IMR-90 (cell line): ENCODE data around the gene MOV10L1.

Source experiments
- CEBPB ChIP-seq: IDR thresholded peaks from 2 replicates; pipeline ENCODE4 v1.6.1; 2012; ENCODE audit warnings: low read depth, low read length, improper control_type of control experiment
- CTCF ChIP-seq: conservative IDR thresholded peaks from 2 replicates; pipeline ENCODE4 v1.5.1; 2012; ENCODE audit warnings: mild to moderate bottlenecking, low read depth, low read length, improper control_type of control experiment
- FOS ChIP-seq: fragments of 150-350 bp; IDR thresholded peaks from 2 replicates; pipeline ENCODE4 v1.6.1; 2016; ENCODE audit warnings: low read depth, low read length
- POLR2A ChIP-seq: IDR thresholded peaks from 2 replicates; pipeline ENCODE4 v1.6.1; 2012; ENCODE audit warnings: mild to moderate bottlenecking, low read depth, low read length
- RCOR1 ChIP-seq: IDR thresholded peaks from 2 replicates; pipeline ENCODE4 v1.6.1; 2012; ENCODE audit warnings: mild to moderate bottlenecking, low read length, improper control_type of control experiment; ENCODE audit not compliant: insufficient replicate concordance
- SMC3 ChIP-seq: fragments of 150-350 bp; IDR thresholded peaks from 2 replicates; pipeline ENCODE4 v1.6.1; 2016; ENCODE audit warnings: low read depth, mild to moderate bottlenecking, antibody characterized with exemption, low read length, moderate library complexity

GRCh38 chr22:50192436-50193204 lies 102.8 kb downstream of the MOV10L1 start:
- TF ChIP-seq POLR2A, result no peak
- TF ChIP-seq CTCF, result no peak
- TF ChIP-seq FOS, result no peak
- TF ChIP-seq SMC3, result no peak
- TF ChIP-seq RCOR1, result no peak
- TF ChIP-seq CEBPB, result no peak
